NCI-H2227 treated with DMSO at 0.1 percent for 48 hours (cell line): ENCODE results near the gene TMEM151B.

Source experiments
- DNase-seq: peaks from one replicate; lab custom pipeline; 2025; lab: John Stamatoyannopoulos, UW

The TMEM151B gene

DNA sequence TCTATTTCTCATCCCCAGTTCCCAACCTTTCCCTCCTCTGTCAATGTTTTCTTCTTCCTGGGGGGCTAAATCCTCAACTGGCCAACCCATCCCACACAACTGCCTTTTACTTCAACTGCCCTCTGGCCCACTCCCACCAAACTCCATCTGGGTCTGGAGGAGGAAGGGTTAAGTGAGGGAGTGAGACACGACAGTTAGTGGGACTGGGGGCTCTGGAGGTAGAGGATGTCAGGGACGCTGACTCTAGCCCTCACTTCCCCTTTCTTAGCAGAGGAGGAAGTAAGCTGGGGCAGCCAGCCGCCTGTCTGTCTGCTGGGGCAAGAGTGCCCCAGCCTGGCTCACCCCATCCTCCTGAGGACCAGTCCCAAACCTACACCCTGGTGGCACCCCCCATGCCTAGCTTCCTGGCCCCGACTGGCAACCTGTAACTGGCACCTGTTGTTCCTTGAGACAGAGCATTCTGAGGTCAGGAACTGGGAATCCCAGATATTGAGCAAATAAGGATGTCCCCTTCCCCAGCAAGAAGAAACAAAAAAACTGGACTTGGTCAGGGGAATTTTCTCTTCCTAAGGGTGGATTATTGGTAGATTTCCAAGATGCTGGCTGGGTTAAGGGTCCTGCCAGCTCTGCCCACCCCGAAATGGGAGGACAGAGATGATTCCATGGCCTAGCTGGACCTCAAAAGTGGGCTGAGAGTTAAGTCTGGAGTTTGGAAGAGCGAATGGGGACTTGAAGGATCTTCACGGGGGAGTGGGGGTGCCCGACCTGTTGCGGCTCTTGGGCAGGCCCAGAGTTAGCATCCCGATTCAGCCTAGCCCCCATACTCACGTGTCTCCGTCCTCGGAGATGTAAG is 5.9 kb upstream of the TMEM151B start:
- DNase-seq: no peak

DNA sequence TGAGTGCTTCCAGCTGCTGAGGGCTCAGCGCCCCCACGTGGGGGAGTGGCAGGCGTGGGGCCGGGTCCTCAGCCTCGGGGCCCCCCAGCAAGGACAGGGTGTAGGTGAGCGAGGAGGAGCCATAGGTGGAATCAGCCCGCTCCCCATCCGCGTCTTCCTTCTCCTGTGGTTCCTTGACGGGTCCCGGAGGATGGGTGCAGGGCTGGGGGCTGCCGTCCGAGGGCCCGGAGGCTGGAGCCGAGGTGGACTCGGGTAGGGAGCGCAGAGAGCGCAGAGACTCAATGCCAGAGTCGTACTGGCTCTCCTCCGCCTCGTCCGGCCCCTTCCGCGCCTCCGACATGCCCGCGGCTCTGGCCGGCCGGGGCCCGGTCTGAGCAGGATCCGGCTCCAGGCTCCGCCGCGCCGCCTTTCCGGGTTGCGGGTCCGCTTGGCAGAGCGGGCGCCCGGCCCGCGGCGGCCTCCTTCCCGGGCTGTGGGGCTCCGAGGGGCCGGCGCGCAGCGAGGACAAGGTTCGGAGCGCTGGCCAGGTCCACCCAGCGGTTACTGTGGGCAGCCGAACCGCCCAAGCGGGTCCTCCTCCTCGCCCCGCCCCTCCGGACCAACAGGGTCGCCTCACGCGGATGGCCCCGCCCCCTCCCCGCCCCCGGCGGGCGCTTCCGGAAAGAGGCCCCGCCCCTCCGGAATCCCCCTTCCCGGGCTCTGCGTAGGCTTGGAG is 5.1 kb upstream of the TMEM151B start, which contains the start of gene NFKBIE:
NFKBIE (minus strand) TSS at position 545 of the 715 bp plus-strand sequence; CDS start at position 340, 205 bp downstream.
- DNase-seq: peak; percentile 66

DNA sequence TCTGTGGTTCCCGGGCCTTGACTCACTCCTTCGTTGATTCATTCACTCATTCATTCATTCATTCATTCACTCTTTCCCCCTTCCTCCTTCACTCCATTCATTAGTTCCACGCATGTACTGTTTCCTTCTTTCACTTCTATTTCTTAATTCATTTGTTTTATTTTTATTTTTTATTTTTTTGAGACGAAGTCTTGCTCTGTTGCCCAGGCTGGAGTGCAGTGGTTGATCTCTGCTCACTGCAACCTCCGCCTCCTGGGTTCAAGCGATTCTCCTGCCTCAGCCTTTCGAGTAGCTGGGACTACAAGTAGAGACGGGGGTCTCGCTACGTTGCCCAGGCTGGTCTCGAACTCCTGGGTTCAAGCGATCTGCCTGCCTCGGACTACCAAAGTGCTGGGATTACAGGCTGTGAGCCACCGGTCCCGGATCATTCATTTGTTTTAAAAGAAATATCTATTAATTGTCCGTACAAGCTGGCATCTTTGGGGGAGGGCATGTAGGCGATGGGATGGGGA is 4.5 kb upstream of the TMEM151B start:
- DNase-seq: no peak

DNA sequence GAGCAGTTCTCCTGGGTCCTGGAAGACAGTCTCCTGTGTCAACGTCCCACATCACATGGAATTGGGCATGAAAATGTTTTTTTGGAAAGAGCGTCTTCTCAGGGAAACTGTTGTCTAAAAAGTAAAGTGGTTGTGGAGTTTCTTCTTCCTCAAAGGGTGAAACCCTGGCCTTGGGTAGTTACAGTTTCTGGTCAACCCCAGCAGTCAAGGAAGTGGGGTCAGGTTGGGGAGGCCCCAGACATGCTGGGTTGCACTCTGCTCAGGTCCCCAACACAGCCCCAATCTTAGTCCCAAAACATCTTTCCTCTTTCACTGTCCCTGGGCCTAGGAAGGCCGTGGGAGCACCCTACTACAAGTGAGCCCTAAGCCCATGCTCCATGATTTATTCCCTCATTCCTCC is 3.9 kb upstream of the TMEM151B start:
- no peak for DNase-seq

DNA sequence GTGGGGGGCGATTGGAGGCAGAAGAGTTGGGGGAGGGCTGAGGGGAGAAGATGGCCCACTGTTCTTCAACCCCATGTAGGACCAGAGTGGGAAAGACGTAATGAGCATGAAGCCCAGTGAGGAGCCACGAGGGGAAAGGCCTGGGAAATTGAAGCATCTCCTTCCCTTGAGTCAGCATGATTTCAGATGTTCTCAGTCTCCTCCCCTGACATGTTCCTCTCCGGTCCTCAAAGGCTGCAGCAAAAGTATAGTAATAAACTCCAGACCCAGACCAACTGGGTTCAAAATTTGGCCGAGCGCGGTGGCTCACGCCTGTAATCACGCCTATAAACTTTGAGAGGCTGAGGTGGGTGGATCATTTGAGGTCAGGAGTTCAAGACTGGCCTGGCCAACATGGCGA is 3.0 kb upstream of the TMEM151B start:
- DNase-seq: no peak

DNA sequence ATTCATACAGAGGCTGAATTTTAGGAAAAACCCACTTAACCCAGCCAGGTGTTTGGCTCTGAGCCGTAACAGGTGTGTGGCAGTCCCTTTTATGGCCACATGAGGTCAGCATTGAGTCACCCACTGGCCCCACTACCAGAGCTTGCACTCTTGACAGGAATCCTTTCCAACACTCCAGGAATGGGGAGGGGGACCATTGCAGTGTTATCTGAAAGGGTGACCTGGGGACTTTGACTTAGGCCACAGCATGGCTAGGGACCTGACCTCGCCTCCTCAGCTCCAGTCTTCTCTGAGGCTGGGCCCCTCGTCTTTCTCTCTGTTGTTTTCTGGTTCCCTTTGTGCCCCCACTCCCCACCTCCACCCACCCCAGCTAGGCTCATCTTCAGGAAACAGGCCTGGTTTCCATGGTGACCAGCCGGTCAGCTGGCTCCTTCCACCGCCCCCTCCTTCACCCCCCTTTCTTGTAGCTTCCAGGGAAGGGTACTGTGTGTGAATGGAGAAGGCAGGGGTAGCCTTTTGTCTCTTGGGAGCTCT is 2.1 kb upstream of the TMEM151B start:
- peak; percentile 38 for DNase-seq

DNA sequence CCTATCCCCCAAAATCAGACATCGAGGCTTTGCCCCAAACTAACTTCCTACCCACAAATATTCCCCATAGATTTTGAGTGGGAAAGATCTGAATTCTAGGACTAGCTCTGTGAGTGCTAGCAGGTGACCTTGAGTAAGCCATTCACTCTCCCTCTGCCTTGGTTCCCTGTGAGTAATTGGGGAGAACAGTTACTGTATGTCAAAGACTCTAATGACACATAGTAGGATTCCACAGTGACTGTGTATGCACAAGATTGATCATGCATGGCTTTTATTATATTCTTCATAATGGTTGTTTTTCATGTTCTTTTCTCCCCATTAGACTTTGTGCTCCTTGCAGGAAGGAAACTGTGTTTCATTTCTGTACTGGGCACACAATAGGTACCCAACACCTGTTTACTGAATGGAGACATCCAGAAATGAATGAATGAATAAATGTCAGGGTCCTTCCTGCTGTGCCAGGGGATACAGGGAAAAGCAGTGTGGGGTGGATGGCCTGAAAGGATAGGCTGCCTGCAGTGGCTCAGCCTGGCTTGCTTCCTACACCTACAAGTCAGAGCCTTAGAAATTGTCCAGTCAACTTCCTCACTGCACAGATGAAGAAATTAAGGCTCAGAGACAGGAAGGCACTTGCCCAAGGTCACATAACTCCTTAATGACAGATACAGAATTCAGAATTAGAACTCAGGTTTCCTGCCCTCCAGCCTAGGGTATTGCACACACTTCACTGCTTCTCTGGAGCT is 901 bp upstream of the TMEM151B start:
- no peak for DNase-seq

DNA sequence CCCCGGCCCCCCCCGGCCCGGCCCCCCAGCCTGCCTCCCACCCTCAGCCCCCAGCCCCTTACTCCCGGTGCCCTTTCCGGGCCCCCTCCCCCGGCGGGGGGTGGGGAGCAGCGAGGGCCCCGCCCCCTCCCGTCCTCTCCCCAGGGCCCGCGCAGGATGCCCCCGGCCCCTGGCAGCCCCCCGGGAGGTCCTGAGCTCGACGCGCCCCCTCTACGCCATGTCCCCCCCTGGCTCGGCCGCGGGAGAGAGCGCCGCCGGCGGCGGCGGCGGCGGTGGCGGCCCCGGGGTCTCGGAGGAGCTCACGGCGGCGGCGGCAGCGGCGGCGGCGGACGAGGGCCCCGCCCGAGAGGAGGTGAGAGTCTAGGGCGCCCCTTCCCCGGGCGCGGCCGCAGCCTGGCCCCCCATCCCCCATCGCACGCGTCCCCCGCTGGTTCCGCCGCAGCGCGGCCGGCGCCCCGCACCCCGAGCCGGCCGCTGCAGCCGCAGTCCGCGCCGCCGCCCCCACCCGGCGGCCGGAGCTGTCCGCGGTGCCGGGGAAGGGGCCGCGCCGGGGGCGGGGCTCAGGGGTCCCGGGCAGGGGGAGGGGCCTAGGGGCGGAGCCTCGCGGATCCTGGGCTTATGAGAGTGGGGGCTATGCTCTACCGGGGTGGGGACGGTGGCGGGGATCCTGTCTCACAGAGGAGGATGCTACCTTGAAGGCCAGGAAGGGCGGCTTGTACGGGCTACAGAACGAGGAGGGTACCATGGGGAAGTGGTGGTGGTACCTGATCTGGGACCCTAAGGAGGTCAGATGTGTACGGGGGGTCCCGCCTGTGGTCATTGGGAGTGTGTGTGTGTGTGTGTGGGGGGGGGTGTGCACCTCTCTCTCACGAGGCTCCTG is 516 bp downstream of the TMEM151B start:
- DNase-seq: peak; percentile 24

DNA sequence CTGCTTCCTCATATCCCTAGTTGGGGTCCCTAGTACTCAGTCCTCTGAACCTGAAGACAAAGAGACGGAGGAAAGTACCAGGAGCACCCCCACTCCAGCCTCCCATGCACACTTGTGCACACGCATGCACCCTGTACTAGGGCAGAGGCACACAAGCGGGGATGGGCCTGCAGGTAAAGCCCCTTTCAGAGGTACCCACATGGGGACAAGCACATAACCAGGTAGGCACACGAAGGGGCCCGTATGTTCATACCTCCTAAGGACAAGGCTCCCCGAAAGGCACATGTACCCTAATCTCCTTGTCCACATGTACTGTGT is 1.1 kb downstream of the TMEM151B start:
- DNase-seq: no peak

DNA sequence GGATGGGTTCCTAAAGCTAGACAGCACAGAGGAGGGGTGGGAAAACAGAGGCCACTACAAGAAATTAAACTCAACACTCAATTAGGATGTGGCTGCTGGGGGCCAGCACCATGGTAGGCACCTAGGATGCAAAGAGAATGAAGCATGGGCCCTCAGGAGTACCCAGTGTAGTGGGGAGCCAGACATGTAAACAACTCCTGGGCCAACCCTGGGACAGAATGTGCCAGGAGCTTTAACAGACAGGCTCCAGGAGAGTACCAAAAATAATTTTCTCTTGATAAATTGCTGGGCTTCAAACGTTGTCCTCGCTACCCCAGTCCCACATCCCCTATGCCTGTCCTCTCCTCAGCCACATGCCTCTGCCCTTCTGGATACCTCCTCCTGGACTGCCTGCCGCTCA is 1.7 kb downstream of the TMEM151B start:
- no peak for DNase-seq

DNA sequence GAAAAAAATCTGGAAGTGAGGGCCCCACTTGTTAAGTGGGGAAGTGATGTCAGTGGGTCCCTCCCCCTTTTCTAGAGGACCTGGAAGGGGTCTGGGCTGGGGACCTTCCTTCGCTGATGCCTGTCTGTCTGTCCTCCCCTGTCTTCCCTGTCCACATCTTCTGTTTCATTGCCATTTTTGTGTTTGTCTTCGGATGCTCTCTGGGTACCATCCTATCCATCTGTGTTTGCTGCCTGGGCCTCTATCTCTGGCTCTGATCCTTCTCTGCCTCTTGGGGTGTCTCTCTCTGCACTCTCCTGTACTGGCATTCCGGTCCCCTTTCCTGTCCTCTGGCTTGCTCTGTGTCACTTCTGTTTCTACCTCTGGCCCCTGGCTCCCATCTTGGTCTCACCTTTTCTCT is 2.3 kb downstream of the TMEM151B start:
- DNase-seq: no peak

DNA sequence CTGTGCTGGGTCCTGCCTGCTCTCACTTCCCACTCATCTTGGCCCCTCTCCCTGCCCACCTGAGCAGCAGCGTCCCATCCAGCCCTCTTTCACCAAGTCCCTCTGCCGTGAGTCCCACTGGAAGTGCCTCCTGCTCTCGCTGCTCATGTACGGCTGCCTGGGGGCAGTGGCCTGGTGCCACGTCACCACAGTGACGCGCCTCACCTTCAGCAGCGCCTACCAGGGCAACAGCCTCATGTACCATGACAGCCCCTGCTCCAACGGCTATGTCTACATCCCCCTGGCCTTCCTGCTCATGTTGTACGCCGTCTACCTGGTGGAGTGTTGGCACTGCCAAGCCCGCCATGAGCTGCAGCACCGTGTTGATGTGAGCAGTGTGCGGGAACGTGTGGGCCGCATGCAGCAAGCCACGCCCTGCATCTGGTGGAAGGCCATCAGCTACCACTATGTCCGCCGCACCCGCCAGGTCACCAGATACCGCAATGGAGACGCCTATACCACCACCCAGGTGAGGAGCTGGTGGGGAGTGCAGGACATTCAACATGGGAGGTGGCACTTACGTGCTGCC is 2.8 kb downstream of the TMEM151B start:
- DNase-seq: no peak

DNA sequence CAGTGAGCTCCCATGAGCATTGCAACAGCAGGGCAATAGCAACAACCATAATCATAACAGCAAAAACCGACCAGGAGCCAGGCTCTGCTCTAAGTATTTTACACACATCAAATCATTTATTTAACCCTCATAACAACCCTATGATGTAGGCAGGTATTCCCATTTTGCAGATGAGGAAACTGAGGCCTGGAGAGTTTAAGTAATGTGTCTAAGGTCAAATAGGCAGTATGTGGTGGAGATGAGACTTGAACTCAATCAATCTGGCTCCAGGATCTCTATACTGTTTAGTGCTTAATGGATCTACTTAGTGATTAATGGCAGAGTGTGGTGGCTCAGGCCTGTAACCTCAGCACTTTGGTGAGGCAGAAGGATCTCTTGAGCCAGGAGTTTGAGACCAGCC is 3.4 kb downstream of the TMEM151B start:
- DNase-seq: no peak

DNA sequence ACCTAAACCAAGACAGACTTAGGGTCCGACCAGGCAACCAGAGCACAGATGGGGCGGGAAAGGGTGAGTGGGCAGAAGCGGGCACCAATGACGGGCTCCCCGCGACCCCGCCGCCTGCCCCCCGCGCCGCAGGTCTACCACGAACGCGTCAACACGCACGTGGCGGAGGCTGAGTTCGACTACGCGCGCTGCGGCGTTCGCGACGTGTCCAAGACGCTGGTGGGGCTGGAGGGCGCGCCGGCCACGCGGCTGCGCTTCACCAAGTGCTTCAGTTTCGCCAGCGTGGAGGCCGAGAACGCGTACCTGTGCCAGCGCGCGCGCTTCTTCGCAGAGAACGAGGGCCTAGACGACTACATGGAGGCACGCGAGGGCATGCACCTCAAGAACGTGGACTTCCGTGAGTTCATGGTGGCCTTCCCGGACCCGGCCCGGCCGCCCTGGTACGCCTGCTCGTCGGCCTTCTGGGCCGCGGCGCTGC is 5.1 kb downstream of the TMEM151B start:
- DNase-seq: no peak

DNA sequence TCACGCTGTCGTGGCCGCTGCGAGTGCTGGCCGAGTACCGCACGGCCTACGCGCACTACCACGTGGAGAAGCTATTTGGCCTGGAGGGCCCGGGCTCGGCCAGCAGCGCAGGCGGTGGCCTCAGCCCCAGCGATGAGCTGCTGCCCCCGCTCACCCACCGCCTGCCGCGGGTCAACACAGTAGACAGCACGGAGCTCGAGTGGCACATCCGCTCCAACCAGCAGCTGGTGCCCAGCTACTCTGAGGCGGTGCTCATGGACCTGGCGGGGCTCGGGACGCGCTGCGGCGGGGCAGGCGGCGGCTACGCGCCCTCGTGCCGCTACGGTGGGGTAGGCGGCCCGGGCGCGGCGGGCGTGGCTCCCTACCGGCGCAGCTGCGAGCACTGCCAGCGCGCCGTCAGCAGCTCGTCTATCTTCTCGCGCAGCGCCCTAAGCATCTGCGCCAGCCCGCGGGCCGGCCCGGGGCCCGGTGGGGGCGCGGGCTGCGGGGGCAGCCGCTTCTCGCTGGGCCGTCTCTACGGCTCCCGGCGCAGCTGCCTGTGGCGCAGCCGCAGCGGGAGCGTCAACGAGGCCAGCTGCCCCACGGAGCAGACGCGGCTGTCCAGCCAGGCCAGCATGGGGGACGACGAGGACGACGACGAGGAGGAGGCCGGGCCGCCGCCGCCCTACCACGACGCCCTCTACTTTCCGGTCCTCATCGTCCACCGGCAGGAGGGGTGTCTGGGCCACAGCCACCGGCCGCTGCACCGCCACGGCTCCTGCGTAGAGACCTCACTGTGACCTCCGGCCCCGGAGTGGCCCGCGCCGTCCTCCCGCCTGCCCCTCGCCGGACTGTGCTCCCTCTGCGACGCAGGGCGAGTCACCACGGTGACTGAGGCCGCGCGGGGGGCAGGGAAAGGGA is 5.7 kb downstream of the TMEM151B start:
- no peak for DNase-seq

DNA sequence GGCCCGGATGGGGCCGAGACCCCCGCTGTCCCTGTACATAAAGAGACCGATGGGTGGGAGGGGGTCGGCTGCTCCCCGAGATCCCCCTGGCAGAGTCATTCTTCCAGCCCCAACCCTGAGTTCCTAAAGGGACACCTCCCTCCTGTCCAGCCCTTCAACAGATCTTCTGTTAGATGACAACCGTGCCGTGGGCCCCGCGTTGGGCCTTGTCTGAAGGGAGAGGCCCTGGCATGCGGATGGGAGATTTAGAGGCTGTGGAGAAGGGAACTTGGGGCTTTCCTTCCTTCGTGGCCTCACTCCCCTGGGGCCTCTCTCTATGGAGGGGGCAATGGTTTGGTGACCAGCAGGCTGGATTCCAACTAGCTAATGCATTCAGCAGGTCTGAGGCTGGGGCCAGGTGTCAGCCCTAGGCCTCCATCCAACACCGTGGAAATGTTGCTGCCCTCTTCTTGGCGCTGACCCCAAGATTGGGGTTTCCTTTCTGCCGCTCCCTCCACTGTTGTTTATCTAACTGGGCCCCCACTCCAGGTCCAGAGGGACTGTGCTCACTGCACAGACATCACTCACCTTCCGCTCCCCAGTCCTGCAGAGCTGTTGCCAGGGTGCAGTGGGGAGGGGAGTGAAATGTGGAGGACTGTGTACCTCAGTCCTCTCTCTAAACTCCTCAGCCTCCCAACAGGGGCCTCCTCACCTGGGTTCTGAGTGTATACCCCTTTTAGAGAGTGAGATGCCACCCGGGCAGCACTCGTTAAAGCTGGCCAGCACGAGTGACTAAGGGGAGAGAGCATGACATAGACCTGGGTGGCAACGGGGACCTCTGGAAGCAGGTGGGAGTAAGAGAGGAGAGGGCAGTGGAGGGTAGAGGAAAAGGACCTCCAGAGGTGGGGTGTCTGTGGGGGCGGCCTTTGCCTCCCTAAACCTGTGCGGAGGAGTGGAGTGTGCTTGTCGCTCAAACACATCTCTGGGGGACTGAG is 6.7 kb downstream of the TMEM151B start:
- DNase-seq: no peak

DNA sequence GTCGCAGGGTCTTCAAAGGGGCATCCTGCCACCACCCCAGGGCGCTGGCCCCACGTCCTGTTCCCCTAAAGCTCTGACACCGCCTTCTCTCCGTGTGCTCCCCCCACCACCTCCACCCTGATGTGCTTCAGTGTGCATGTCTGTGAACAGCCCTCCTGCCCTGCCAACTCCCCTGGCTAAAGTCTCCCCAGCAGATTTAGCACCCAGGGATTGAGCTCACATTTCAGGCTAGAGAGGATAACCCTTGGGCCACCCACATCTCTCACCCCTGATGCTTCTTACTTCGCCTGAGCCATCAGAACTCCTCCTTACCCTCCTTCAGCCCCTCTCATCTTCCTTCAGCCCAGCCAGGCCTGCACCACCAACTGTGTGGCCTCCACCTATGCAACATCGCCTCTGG is 7.5 kb downstream of the TMEM151B start:
- no peak for DNase-seq

DNA sequence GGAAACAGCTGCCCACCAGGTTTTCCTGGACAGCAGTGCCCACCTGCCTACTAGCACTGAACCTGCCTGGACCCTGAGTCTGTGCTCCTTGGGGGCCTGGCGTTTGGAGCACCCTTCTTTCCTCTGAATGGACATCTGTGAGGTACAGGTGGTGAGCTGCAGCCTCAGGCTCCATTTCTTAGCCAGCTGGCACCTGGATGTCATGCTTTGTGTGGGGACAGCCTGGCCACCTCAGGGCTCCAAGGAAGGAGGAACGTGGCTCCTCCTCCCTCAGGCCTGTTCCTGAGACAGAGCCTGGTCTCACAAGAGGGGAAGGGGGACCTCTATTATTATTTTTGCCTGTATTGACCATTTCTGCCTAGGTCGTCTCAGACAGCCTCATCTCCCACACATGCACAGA is 8.1 kb downstream of the TMEM151B start:
- DNase-seq: no peak
